Cardiac muscle cell (in vitro differentiated cells and primary cell): ENCODE measurements around the gene HJURP. TPM values are rescaled to one million over a fixed set of nuclear protein-coding genes. Genes with fewer than 3 reads are reported as not detected.

ENCODE experiments used
- DNase-seq, 2 donors: peaks; one replicate each; pipeline versions ENCODE4 v3.0.0 to v3.0.0-alpha.2; 2010 to 2017; ENCODE audit warnings: low read depth in 1 of 2, low spot score in 1 of 2
- H3K27ac ChIP-seq: fragments of 200-600 bp; sonication (generic); 2 replicates; pipeline ENCODE4 v1.5.1; 2016
- H3K27me3 ChIP-seq: fragments of 200-600 bp; sonication (generic); 2 replicates; pipeline ENCODE4 v1.6.0; 2016; ENCODE audit warnings: control low read depth
- H3K36me3 ChIP-seq: fragments of 200-600 bp; sonication (generic); 2 replicates; pipeline ENCODE4 v1.5.1; 2016; ENCODE audit warnings: control low read depth
- H3K4me1 ChIP-seq: fragments of 200-600 bp; sonication (generic); 2 replicates; pipeline ENCODE4 v1.8.1; 2017; ENCODE audit warnings: low read depth, mild to moderate bottlenecking, mixed run types
- H3K4me3 ChIP-seq: fragments of 200-600 bp; sonication (generic); 2 replicates; pipeline ENCODE4 v1.5.1; 2016; ENCODE audit warnings: mild to moderate bottlenecking
- H3K9me3 ChIP-seq: fragments of 200-600 bp; sonication (generic); 2 replicates; pipeline ENCODE4 v1.5.1; 2017; ENCODE audit warnings: low read depth, mild to moderate bottlenecking, control low read depth
- CTCF ChIP-seq: IDR thresholded peaks from 2 replicates; pipeline ENCODE4 v1.5.1; 2012; ENCODE audit warnings: low read depth, mild to moderate bottlenecking, low read length
- polyA plus RNA-seq: library from polyadenylated mRNA; unstranded; fragments of >200 nt; fragmentation: Nextera tagmentation; extraction: Ambion mirVana; gene quantifications from 2 replicates; pipeline ENCODE4 v1.2.1, GENCODE V29; 2016
- total RNA-seq: library from RNA; depleted of rRNA; stranded (reverse); fragments of >200 nt; gene quantifications from 2 replicates; pipeline ENCODE4 v1.2.3, GENCODE V29; 2016

The HJURP gene
- total and polyA plus RNA-seq, 2 experiments from 2014 or later: 8.0 to 53.3 TPM

DNA sequence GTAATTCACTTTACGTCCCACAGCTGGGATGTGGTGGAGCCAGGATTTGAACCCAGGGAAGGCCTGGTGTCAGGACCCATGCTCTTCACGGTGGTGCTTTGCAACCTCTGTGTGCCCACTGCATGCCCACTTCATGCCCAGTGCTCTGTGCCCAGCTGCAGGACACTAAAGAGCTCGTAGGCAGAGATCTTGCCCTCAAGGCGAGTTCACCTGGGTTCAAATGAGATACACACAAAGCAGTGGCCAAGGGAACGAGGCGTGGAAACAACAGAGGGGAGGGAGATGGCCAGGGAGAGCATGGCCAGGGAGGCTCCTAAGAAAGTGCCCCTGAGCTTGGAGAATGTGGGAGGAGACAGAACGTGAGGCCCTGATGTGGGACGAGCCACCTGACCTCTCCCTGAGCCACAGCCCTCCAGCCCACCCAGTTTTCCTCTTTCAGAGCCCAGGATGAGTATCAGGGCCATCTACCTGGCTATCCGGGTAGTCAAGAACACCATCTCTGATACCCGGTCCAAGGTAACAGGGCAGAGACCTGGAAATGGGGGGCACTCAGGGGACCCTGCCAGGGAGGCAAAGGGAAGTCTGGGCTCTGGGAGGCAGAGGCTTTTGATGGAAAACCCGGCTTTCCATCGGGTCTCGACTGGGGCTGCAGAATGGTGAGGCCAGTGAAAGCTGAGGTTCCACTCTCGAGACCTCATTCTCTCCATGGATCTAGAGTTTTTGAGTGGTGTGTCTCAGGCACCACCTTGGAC, 55.8 kb downstream of the HJURP start:
- Histone ChIP-seq H3K9me3 (no peaks in the 10 kb centered on the region), H3K4me3 (no peak overlapping the region), H3K4me1 (no peaks in the 10 kb centered on the region), H3K27me3 (no peaks in the 10 kb centered on the region), H3K27ac (no peak overlapping the region), H3K36me3 (no peaks in the 10 kb centered on the region)
- no peak for DNase-seq
- no peak for TF ChIP-seq CTCF

DNA sequence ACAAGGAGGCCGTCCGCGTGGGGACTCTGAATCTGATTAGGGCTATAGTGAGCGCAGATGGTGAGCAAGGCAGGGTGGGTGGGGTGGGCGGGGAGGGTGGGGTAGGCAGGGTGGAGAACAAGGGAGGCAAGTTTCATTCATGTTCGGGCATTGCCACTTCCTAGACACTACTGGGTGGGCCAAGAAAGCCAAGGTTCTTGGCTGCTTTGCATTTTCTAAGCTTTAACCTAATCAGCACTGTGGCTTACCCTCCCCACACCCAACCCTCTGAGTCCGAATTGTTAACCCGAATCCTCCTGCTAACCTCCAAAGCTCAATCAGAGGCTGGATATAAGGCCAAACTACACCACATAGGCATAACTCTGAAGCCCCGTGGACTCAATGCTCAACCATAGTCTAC, 58.1 kb downstream of the HJURP start:
- H3K27ac ChIP-seq: no peak overlapping the region
- DNase-seq: no peak
- no peaks in the 10 kb centered on the region for H3K36me3 ChIP-seq
- no peaks in the 10 kb centered on the region for H3K27me3 ChIP-seq
- H3K9me3 ChIP-seq: no peaks in the 10 kb centered on the region
- no peak overlapping the region for H3K4me3 ChIP-seq
- no peaks in the 10 kb centered on the region for H3K4me1 ChIP-seq
- no peak for TF ChIP-seq CTCF

DNA sequence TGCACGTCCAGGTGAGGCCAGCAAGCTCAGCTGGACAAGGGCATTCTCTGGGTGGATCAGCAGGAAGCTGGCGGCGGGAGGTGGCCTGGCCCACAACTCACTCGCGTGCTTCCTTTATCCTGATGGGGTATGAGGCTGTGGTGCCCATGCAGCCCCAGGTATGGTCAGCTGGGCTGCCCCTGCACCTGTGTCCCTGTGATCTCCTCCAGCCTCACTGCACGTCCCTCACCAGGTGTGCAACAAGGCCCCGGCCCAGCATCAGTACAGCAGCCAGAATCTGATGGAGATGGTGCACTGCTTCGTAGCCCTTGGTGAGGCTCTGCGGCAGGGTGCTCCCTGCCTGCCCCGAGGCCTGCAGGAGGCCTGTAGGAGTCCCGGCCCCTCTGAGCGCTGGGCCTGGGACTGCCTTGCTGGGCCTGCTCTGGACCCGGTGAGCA, 58.6 kb downstream of the HJURP start:
- Histone ChIP-seq H3K4me1 (no peaks in the 10 kb centered on the region), H3K27me3 (no peaks in the 10 kb centered on the region), H3K36me3 (no peaks in the 10 kb centered on the region), H3K4me3 (no peak overlapping the region), H3K9me3 (no peaks in the 10 kb centered on the region), H3K27ac (no peak overlapping the region)
- no peak for DNase-seq
- TF ChIP-seq CTCF: no peak

DNA sequence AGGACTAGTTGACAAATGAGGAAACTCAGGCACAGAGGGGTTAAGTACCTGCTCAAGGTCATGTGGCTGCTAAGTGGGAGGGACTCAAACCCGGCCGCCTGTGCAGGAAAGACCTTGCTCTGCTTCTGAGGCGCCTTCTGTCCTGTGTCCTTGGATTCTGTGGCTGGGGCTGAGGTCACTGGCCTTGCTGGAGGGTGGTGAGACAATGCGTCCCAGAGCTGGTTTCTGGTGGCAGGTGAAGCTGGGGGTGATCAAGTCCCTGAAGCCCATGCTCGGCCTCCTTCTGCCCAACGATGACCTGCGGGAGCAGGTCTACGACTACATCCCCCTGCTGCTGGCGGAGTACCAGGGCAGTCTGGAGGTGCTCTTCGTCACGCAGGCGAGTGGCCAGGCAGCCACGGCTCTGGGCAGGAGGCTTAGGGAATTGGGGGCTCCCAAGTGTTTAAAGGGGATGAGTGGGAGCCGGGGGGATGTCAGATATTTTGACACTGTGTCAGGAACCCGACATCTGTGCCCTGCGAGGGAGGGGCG, 60.1 kb downstream of the HJURP start:
- Histone ChIP-seq H3K36me3 (no peaks in the 10 kb centered on the region), H3K27me3 (no peaks in the 10 kb centered on the region), H3K9me3 (no peaks in the 10 kb centered on the region), H3K4me3 (no peak overlapping the region), H3K4me1 (no peaks in the 10 kb centered on the region), H3K27ac (no peak overlapping the region)
- no peak for DNase-seq
- no peak for TF ChIP-seq CTCF

DNA sequence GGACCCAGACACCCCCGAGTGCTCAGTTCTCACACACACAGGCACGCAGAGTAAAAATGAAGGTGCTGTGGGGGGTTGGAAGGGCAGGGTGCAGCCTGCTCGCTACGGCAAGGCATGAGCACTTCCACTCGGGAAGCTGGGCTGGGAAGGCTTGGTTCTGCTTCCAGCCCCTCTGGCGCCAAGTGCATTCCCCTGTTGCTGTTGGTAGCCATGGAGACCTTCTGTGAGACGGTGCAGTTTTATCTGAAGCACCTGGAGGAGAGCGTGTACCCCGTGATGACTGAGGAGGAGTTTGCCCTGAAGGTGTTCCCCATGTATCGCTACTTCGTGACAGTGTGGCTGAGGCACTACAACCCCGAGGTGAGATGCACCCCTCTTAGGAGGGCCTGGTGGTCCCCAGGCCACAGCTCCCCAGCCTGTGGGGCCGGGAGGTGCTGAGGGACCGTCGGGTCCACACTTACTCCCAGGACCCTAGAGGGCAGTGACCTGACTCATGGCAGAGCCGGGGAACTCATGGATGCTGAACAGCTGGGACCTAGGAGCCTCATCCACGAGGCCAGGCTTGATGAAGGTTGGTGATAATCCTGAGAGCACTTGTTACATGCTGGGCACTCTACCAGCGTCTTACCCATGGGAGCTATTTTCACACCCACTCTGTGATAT, 60.7 kb downstream of the HJURP start:
- Histone ChIP-seq H3K4me3 (no peak overlapping the region), H3K27ac (no peak overlapping the region), H3K36me3 (no peaks in the 10 kb centered on the region), H3K4me1 (no peaks in the 10 kb centered on the region), H3K27me3 (no peaks in the 10 kb centered on the region), H3K9me3 (no peaks in the 10 kb centered on the region)
- no peak for TF ChIP-seq CTCF
- DNase-seq: no peak
